ENCODE measurements around the gene LRRC18. TPM values are rescaled to one million over a fixed set of nuclear protein-coding genes. Genes with fewer than 3 reads are reported as not detected.

LRRC18 gene
- total RNA-seq, 1 experiment from 2014 or later, result not detected

GRCh38 chr10:48947690-48948469, 8.2 kb upstream of the LRRC18 start:
- H3K4me1 Mint-ChIP-seq (ENCODE audit: low read depth, unreplicated experiment), result peaks cover 11% of the 10 kb centered on the region
- intact Hi-C loops (cut with micrococcal nuclease; ENCODE audit: unreplicated experiment), result no loop called here
- CTCF ChIA-PET, result interaction anchor here (0.5 kb wide), 1 partner anchor 146 kb away, joined by 3 read pairs; no protein-coding TSS in a partner anchor
- no peak for DNase-seq
- no peaks in the 10 kb centered on the region for H3K36me3 Mint-ChIP-seq (ENCODE audit: insufficient read depth, unreplicated experiment)
- no peak overlapping the region for H3K27ac Mint-ChIP-seq (ENCODE audit: unreplicated experiment)
- H3K27me3 Mint-ChIP-seq (ENCODE audit: insufficient read depth, unreplicated experiment), result peaks cover 5% of the 10 kb centered on the region
- no peaks in the 10 kb centered on the region for H3K27me3 ChIP-seq (replicated peaks; ENCODE audit: control insufficient read depth, insufficient read depth, low read length)
- no peak overlapping the region for H3K4me3 ChIP-seq (ENCODE audit: low read depth, low read length)
- no peaks in the 10 kb centered on the region for H3K9me3 Mint-ChIP-seq (ENCODE audit: unreplicated experiment)
- H3K9me3 ChIP-seq, result no peaks in the 10 kb centered on the region
- no peaks in the 10 kb centered on the region for H3K36me3 ChIP-seq (ENCODE audit: control insufficient read depth, insufficient read depth, low read length)
- TF ChIP-seq CTCF (IDR thresholded peaks at IDR 0.05; ENCODE audit: insufficient read depth in 1 of 2, low read depth in 1 of 2, low read length in 1 of 2, severe bottlenecking in 1 of 2, unreplicated experiment in 1 of 2), result no peak
- H3K4me3 Mint-ChIP-seq (ENCODE audit: unreplicated experiment), result no peak overlapping the region
- POLR2A ChIA-PET, result no interaction called here
- BruUV-seq (replicated peaks), result no TSS peak
- peaks cover 7% of the 10 kb centered on the region; the same call in 1 of the 2 replicates for H3K4me1 ChIP-seq

- H3K27ac Mint-ChIP-seq (ENCODE audit: unreplicated experiment), result no peak overlapping the region
- intact Hi-C loops (cut with micrococcal nuclease; ENCODE audit: unreplicated experiment), result no loop called here
- H3K4me1 Mint-ChIP-seq (ENCODE audit: low read depth, unreplicated experiment), result peaks cover 11% of the 10 kb centered on the region
- DNase-seq, result peak in 1 of 2 experiments; percentile 29
- no peaks in the 10 kb centered on the region for H3K9me3 Mint-ChIP-seq (ENCODE audit: unreplicated experiment)
- Histone ChIP-seq H3K4me3 (ENCODE audit: low read depth, low read length) (no peak overlapping the region), H3K36me3 (ENCODE audit: control insufficient read depth, insufficient read depth, low read length) (no peaks in the 10 kb centered on the region), H3K4me1 (peaks cover 7% of the 10 kb centered on the region; the same call in 1 of the 2 replicates), H3K27me3 (replicated peaks; ENCODE audit: control insufficient read depth, insufficient read depth, low read length) (no peaks in the 10 kb centered on the region), H3K9me3 (no peaks in the 10 kb centered on the region)
- ChIA-PET POLR2A (no interaction called here), CTCF (interaction anchor here (0.6 kb wide), 1 partner anchor 20 kb away, joined by 7 read pairs; no protein-coding TSS in a partner anchor)
- no TSS peak for BruUV-seq (replicated peaks)
- no peak overlapping the region for H3K4me3 Mint-ChIP-seq (ENCODE audit: unreplicated experiment)
- no peak for TF ChIP-seq CTCF (IDR thresholded peaks at IDR 0.05; ENCODE audit: insufficient read depth in 1 of 2, low read depth in 1 of 2, low read length in 1 of 2, severe bottlenecking in 1 of 2, unreplicated experiment in 1 of 2)
- H3K36me3 Mint-ChIP-seq (ENCODE audit: insufficient read depth, unreplicated experiment), result no peaks in the 10 kb centered on the region
- H3K27me3 Mint-ChIP-seq (ENCODE audit: insufficient read depth, unreplicated experiment), result peaks cover 4% of the 10 kb centered on the region
Observed at GRCh38 chr10:48946891-48947500, 7.4 kb upstream of the LRRC18 start.

- Histone ChIP-seq H3K9me3 (no peaks in the 10 kb centered on the region), H3K36me3 (ENCODE audit: control insufficient read depth, insufficient read depth, low read length) (no peaks in the 10 kb centered on the region), H3K4me3 (ENCODE audit: low read depth, low read length) (no peak overlapping the region), H3K4me1 (peaks cover 7% of the 10 kb centered on the region; the same call in 1 of the 2 replicates), H3K27me3 (replicated peaks; ENCODE audit: control insufficient read depth, insufficient read depth, low read length) (no peaks in the 10 kb centered on the region)
- no peak for DNase-seq
- no peak for TF ChIP-seq CTCF (IDR thresholded peaks at IDR 0.05; ENCODE audit: insufficient read depth in 1 of 2, low read depth in 1 of 2, low read length in 1 of 2, severe bottlenecking in 1 of 2, unreplicated experiment in 1 of 2)
- intact Hi-C loops (cut with micrococcal nuclease; ENCODE audit: unreplicated experiment), result no loop called here
- Mint-ChIP-seq H3K36me3 (ENCODE audit: insufficient read depth, unreplicated experiment) (no peaks in the 10 kb centered on the region), H3K4me1 (ENCODE audit: low read depth, unreplicated experiment) (peaks cover 11% of the 10 kb centered on the region), H3K27ac (ENCODE audit: unreplicated experiment) (no peak overlapping the region), H3K27me3 (ENCODE audit: insufficient read depth, unreplicated experiment) (no peaks in the 10 kb centered on the region), H3K4me3 (ENCODE audit: unreplicated experiment) (no peak overlapping the region), H3K9me3 (ENCODE audit: unreplicated experiment) (no peaks in the 10 kb centered on the region)
- ChIA-PET CTCF (interaction anchor here (1.0 kb wide), 1 partner anchor 288 kb away, joined by 3 read pairs; no protein-coding TSS in a partner anchor), POLR2A (no interaction called here)
- BruUV-seq (replicated peaks), result no TSS peak
Observed at GRCh38 chr10:48946332-48946731, 6.7 kb upstream of the LRRC18 start.
